Neuron (in vitro differentiated cells): ENCODE measurements around the gene HECTD1.
"Not testable (repeated sequence)": the region's sequence is repeated elsewhere in the genome, so short reads cannot be mapped to it uniquely, and the experiment has no call there.

Experiments used
- H2AFZ ChIP-seq: one replicate; pipeline ENCODE4 v1.6.1; 2013; ENCODE audit warnings: low read depth, mild to moderate bottlenecking, inconsistent platforms, low read length, moderate library complexity
- H3K27me3 ChIP-seq: one replicate; pipeline ENCODE4 v1.6.1; 2013; ENCODE audit warnings: low read length; ENCODE audit not compliant: insufficient read depth
- H3K36me3 ChIP-seq: one replicate; pipeline ENCODE4 v1.6.1; 2013; ENCODE audit warnings: low read length; ENCODE audit not compliant: insufficient read depth
- H3K4me1 ChIP-seq: one replicate; pipeline ENCODE4 v1.6.1; 2013; ENCODE audit warnings: low read length; ENCODE audit not compliant: insufficient read depth
- H3K4me3 ChIP-seq: 2 replicates; pipeline ENCODE4 v1.5.1; 2013; ENCODE audit warnings: mild to moderate bottlenecking, low read length, moderate library complexity
- H3K9me3 ChIP-seq: one replicate; pipeline ENCODE4 v1.6.1; 2013; ENCODE audit warnings: low read length

The HECTD1 gene

GRCh38 chr14:31207755-31208545 is at the start of gene HECTD1:
Gene HECTD1 (minus strand): TSS chr14:31207793. CDS start chr14:31205936, 1,857 bp downstream.
- peaks cover 6% of the 10 kb centered on the region for H3K36me3 ChIP-seq
- no peaks in the 10 kb centered on the region for H3K27me3 ChIP-seq

GRCh38 chr14:31257244-31257553 is 49.6 kb upstream of the HECTD1 start:
- Histone ChIP-seq H3K4me1 (peaks cover 9% of the 10 kb centered on the region), H3K4me3 (no peak overlapping the region), H3K36me3 (no peaks in the 10 kb centered on the region), H2AFZ (no peak overlapping the region), H3K27me3 (no peaks in the 10 kb centered on the region), H3K9me3 (peaks cover 2% of the 10 kb centered on the region)

More at GRCh38 chr14:31207755-31208545, at the start of gene HECTD1:
- Histone ChIP-seq H2AFZ (peak within 1 kb of the TSS; percentile 80), H3K4me1 (peaks cover 19% of the 10 kb centered on the region), H3K9me3 (no peaks in the 10 kb centered on the region), H3K4me3 (peak within 1 kb of the TSS; percentile 65)

GRCh38 chr14:31256534-31257243 is 49.1 kb upstream of the HECTD1 start:
- no peak overlapping the region for H3K4me3 ChIP-seq
- H3K27me3 ChIP-seq = no peaks in the 10 kb centered on the region
- H3K4me1 ChIP-seq = peaks cover 4% of the 10 kb centered on the region
- peaks cover 2% of the 10 kb centered on the region for H3K9me3 ChIP-seq
- no peaks in the 10 kb centered on the region for H3K36me3 ChIP-seq
- no peak overlapping the region for H2AFZ ChIP-seq

- H3K4me3 ChIP-seq, H2AFZ ChIP-seq, H3K4me1 ChIP-seq, H3K27me3 ChIP-seq, H3K36me3 ChIP-seq, H3K9me3 ChIP-seq: not testable (repeated sequence)
Measured at GRCh38 chr14:31255918-31256317, 48.3 kb upstream of the HECTD1 start.

GRCh38 chr14:31255286-31255685 is 47.7 kb upstream of the HECTD1 start:
- Histone ChIP-seq H3K36me3 (no peaks in the 10 kb centered on the region), H3K4me3 (no peak overlapping the region), H3K4me1 (no peaks in the 10 kb centered on the region), H2AFZ (no peak overlapping the region), H3K9me3 (peaks cover 2% of the 10 kb centered on the region), H3K27me3 (no peaks in the 10 kb centered on the region)

GRCh38 chr14:31253746-31254471 is 46.3 kb upstream of the HECTD1 start:
- no peaks in the 10 kb centered on the region for H3K9me3 ChIP-seq
- no peak overlapping the region for H2AFZ ChIP-seq
- H3K36me3 ChIP-seq = no peaks in the 10 kb centered on the region
- H3K27me3 ChIP-seq = no peaks in the 10 kb centered on the region
- no peaks in the 10 kb centered on the region for H3K4me1 ChIP-seq
- H3K4me3 ChIP-seq = no peak overlapping the region

GRCh38 chr14:31252865-31253264 is 45.3 kb upstream of the HECTD1 start:
- Histone ChIP-seq H3K4me1 (no peaks in the 10 kb centered on the region), H2AFZ (no peak overlapping the region), H3K4me3 (no peak overlapping the region), H3K9me3 (no peaks in the 10 kb centered on the region), H3K36me3 (no peaks in the 10 kb centered on the region), H3K27me3 (no peaks in the 10 kb centered on the region)

GRCh38 chr14:31251028-31251958 is 43.7 kb upstream of the HECTD1 start:
- Histone ChIP-seq H3K9me3 (no peaks in the 10 kb centered on the region), H3K36me3 (no peaks in the 10 kb centered on the region), H3K27me3 (no peaks in the 10 kb centered on the region), H2AFZ (no peak overlapping the region), H3K4me1 (no peaks in the 10 kb centered on the region), H3K4me3 (no peak overlapping the region)

GRCh38 chr14:31244626-31245025 is 37.0 kb upstream of the HECTD1 start:
- Histone ChIP-seq H3K9me3 (no peaks in the 10 kb centered on the region), H3K27me3 (no peaks in the 10 kb centered on the region), H2AFZ (no peak overlapping the region), H3K4me3 (no peak overlapping the region), H3K4me1 (no peaks in the 10 kb centered on the region), H3K36me3 (no peaks in the 10 kb centered on the region)

GRCh38 chr14:31243860-31244259 is 36.3 kb upstream of the HECTD1 start:
- Histone ChIP-seq H2AFZ (no peak overlapping the region), H3K4me1 (no peaks in the 10 kb centered on the region), H3K27me3 (no peaks in the 10 kb centered on the region), H3K9me3 (no peaks in the 10 kb centered on the region), H3K36me3 (no peaks in the 10 kb centered on the region), H3K4me3 (no peak overlapping the region)

GRCh38 chr14:31242161-31242940 is 34.8 kb upstream of the HECTD1 start:
- H3K4me3 ChIP-seq, H3K36me3 ChIP-seq, H3K9me3 ChIP-seq, H2AFZ ChIP-seq, H3K27me3 ChIP-seq, H3K4me1 ChIP-seq: not testable (repeated sequence)
